Measurements from ENCODE around the gene TFF3.

- TF ChIP-seq POLR2A (IDR thresholded peaks at IDR 0.05; ENCODE audit: extremely low read depth, insufficient read length) (no peak), CTCF (IDR thresholded peaks at IDR 0.05; ENCODE audit: low read depth, low read length) (no peak), MAX (IDR thresholded peaks at IDR 0.05; ENCODE audit: low read depth, low read length) (no peak)
Measured at GRCh38 chr21:42271065-42271464, 44.1 kb downstream of the TFF3 start.
